Fibroblast of lung (primary cell): ENCODE data around the gene PRDM13.

Experiments
- EZH2 ChIP-seq: IDR thresholded peaks from 2 replicates; pipeline ENCODE4 v1.5.1; 2012; ENCODE audit warnings: low read length, control low read depth, mild to moderate bottlenecking; ENCODE audit errors: missing control alignments
- TF ChIP-seq, protein P1 (sequence below), 2 donors: IDR thresholded peaks in 1 of 2; conservative IDR thresholded peaks in 1 of 2; 1 replicate in 1 of 2; 2 replicates in 1 of 2; pipeline ENCODE4 v1.5.1; 2011 to 2012; ENCODE audit warnings: low read length in 2 of 2, control low read depth in 1 of 2, inconsistent platforms in 1 of 2, low read depth in 1 of 2, mild to moderate bottlenecking in 1 of 2

DNA sequence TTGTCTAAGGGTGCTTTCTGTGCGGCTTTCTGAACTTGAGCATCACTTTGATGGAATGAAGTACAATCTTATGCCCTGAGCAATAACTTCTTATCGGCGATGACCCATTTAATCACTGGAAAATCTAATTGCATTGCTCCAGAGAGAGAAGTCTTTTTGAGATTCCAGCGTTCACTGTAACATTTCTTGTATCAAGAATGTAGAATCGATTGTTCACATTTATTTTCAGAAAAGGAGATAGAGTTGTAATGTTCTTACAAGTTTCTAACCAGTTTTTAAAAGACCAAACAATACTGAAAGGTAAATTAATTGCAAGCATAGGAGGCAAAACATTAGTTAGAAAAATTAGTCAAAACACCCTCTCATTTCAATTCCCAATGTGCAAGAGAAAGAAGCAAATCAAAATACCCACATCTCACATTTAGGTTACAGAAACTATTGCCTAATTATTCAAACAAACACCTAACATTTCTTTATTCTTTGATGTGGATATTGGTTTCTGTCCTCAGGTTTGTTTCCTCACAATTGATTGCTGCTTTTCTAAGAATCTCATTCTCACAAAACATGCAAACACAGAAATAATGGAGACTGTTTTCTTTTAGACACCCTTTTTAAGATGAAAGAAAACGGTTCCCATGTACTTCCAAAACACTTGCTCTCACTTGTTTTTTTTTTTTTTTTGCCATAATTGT lies 14.8 kb upstream of the PRDM13 start:
- TF ChIP-seq, protein P1, sequence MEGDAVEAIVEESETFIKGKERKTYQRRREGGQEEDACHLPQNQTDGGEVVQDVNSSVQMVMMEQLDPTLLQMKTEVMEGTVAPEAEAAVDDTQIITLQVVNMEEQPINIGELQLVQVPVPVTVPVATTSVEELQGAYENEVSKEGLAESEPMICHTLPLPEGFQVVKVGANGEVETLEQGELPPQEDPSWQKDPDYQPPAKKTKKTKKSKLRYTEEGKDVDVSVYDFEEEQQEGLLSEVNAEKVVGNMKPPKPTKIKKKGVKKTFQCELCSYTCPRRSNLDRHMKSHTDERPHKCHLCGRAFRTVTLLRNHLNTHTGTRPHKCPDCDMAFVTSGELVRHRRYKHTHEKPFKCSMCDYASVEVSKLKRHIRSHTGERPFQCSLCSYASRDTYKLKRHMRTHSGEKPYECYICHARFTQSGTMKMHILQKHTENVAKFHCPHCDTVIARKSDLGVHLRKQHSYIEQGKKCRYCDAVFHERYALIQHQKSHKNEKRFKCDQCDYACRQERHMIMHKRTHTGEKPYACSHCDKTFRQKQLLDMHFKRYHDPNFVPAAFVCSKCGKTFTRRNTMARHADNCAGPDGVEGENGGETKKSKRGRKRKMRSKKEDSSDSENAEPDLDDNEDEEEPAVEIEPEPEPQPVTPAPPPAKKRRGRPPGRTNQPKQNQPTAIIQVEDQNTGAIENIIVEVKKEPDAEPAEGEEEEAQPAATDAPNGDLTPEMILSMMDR (conservative IDR thresholded peaks at IDR 0.05 in 1 of 2, IDR thresholded peaks at IDR 0.05 in 1 of 2; ENCODE audit: low read depth in 1 of 2, low read length in 2 of 2) = no peak
- no peak for TF ChIP-seq EZH2
